Lower leg skin (tissue), 4 donors: Measurements from ENCODE around the gene DTYMK. TPM values are rescaled to one million over a fixed set of nuclear protein-coding genes. Genes with fewer than 3 reads are reported as not detected.
A peak's percentile ranks its signal among the peaks of the same experiment; 100 is the strongest.

Experiments used
- DNase-seq, 2 donors: peaks; one replicate each; pipeline ENCODE4 v3.0.0-alpha.2; 2019; ENCODE audit warnings: low spot score in 2 of 2
- H3K4me3 ChIP-seq: fragments of 200-600 bp; sonication (generic); 2 replicates; pipeline ENCODE4 v1.5.1; 2017; ENCODE audit warnings: mild to moderate bottlenecking, low read depth; ENCODE audit not compliant: poor library complexity, severe bottlenecking
- POLR2A ChIP-seq, 2 donors: fragments of 450-650 bp; IDR thresholded peaks; one replicate each; pipeline ENCODE4 v1.6.1; 2016 to 2017; ENCODE audit warnings: antibody characterized with exemption in 2 of 2, mild to moderate bottlenecking in 1 of 2, moderate library complexity in 1 of 2
- WGBS, 2 donors: methylation state at CpG; one replicate each; pipeline ENCODE4 v1.1.5; 2018; 5-methylcytosine and 5-hydroxymethylcytosine counted together
- intact Hi-C: fragments of 100-400 bp; cut with DNase I; formaldehyde crosslinking; loops from one replicate; pipeline ENCODE4 v1.15.0; 2023; ENCODE audit warnings: low total_unique reads
- total RNA-seq, 4 donors: library from RNA; depleted of rRNA; stranded (reverse); fragments of >200 nt; gene quantifications; one replicate each; pipeline ENCODE4 v1.1.0, GENCODE V29; 2016
- TF ChIP-seq, protein P1 (sequence below), 3 donors: fragments of 450-650 bp; IDR thresholded peaks; one replicate each; pipeline ENCODE4 v1.5.1; 2016; ENCODE audit warnings: antibody characterized with exemption in 3 of 3, mild to moderate bottlenecking in 3 of 3, moderate library complexity in 2 of 3

DTYMK gene
- total RNA-seq, 4 donors from 2014 or later: 6.6 to 16.2 (median 12.0) TPM

GRCh38 chr2:241660593-241661213 is 25.9 kb downstream of the DTYMK start:
- intact Hi-C loops: no loop called here
- no peak for DNase-seq
- no peak for TF ChIP-seq POLR2A (IDR thresholded peaks at IDR 0.05)
- TF ChIP-seq, protein P1, sequence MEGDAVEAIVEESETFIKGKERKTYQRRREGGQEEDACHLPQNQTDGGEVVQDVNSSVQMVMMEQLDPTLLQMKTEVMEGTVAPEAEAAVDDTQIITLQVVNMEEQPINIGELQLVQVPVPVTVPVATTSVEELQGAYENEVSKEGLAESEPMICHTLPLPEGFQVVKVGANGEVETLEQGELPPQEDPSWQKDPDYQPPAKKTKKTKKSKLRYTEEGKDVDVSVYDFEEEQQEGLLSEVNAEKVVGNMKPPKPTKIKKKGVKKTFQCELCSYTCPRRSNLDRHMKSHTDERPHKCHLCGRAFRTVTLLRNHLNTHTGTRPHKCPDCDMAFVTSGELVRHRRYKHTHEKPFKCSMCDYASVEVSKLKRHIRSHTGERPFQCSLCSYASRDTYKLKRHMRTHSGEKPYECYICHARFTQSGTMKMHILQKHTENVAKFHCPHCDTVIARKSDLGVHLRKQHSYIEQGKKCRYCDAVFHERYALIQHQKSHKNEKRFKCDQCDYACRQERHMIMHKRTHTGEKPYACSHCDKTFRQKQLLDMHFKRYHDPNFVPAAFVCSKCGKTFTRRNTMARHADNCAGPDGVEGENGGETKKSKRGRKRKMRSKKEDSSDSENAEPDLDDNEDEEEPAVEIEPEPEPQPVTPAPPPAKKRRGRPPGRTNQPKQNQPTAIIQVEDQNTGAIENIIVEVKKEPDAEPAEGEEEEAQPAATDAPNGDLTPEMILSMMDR (IDR thresholded peaks at IDR 0.05): no peak
- 92 to 95% methylated on average over 14 of the region's 14 CpGs for WGBS, 2 donors
- no peak overlapping the region for H3K4me3 ChIP-seq

GRCh38 chr2:241659150-241659739 is 27.4 kb downstream of the DTYMK start:
- peak in 1 of 2 donors; percentile 36 for DNase-seq
- intact Hi-C loops: no loop called here
- 55 to 56% methylated on average over 26 of the region's 26 CpGs for WGBS, 2 donors
- H3K4me3 ChIP-seq: no peak overlapping the region
- no peak for TF ChIP-seq POLR2A (IDR thresholded peaks at IDR 0.05)
- TF ChIP-seq, protein P1 (IDR thresholded peaks at IDR 0.05): no peak

DNA sequence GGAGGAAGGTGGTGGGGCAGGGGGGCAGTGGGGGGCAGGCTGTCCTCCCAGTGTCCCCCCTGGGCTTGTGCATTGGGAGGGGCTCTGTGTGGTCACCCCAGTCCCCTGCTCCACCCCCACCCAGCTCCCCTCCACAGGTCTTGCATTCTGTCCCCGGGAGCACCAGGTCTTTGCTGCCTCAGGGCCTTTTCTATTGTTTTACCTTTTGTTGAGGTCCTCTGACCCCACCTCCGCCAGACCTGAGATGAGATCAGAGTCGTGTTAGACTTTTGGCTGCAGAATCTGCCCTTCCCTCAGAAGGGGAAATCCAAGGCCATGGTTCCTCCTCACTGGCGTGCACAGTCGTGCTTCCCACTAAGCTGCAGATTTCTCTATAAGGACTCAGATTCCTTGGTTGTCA is 28.3 kb downstream of the DTYMK start:
- TF ChIP-seq, protein P1 (IDR thresholded peaks at IDR 0.05): no peak
- TF ChIP-seq POLR2A (IDR thresholded peaks at IDR 0.05): no peak
- H3K4me3 ChIP-seq: no peak overlapping the region
- intact Hi-C loops: no loop called here
- 50 to 58% methylated on average over 5 of the region's 5 CpGs for WGBS, 2 donors
- no peak for DNase-seq

- no peak for DNase-seq
- H3K4me3 ChIP-seq: no peak overlapping the region
- no peak for TF ChIP-seq POLR2A (IDR thresholded peaks at IDR 0.05)
- TF ChIP-seq, protein P1 (IDR thresholded peaks at IDR 0.05): no peak
- intact Hi-C loops: no loop called here
- WGBS, 2 donors: 80 to 87% methylated on average over 13 to 15 of the region's 15 CpGs
These were observed 28.8 kb downstream of the DTYMK start for GRCh38 chr2:241657786-241658254.

GRCh38 chr2:241656190-241656741 is 30.3 kb downstream of the DTYMK start:
- TF ChIP-seq, protein P1 (IDR thresholded peaks at IDR 0.05): no peak
- TF ChIP-seq POLR2A (IDR thresholded peaks at IDR 0.05): no peak
- no peak for DNase-seq
- no peak overlapping the region for H3K4me3 ChIP-seq
- 91 to 94% methylated on average over 13 of the region's 13 CpGs for WGBS, 2 donors
- intact Hi-C loops: no loop called here
